ENCODE results near the gene KCTD10. TPM values are rescaled to one million over a fixed set of nuclear protein-coding genes. Genes with fewer than 3 reads are reported as not detected.

The KCTD10 gene
- total RNA-seq, result 58.1 TPM

GRCh38 chr12:109477185-109477962 lies at the start of gene KCTD10, which contains the start of gene UBE3B:
Gene KCTD10 (minus strand): TSS chr12:109477300. CDS start chr12:109477262, 38 bp downstream.
Gene UBE3B (plus strand): TSS chr12:109477634. CDS start chr12:109483552, 5,918 bp downstream.
- DNase-seq (ENCODE audit: low spot score), result peak; percentile 87

GRCh38 chr12:109525279-109525585 lies 48.1 kb upstream of the KCTD10 start:
- no peak for DNase-seq (ENCODE audit: low spot score)

- no peak for DNase-seq (ENCODE audit: low spot score)
Measured at GRCh38 chr12:109524466-109525278, 47.6 kb upstream of the KCTD10 start.

GRCh38 chr12:109523504-109523903 lies 46.4 kb upstream of the KCTD10 start:
- DNase-seq (ENCODE audit: low spot score), result no peak

GRCh38 chr12:109523071-109523470 lies 46.0 kb upstream of the KCTD10 start:
- no peak for DNase-seq (ENCODE audit: low spot score)

- no peak for DNase-seq (ENCODE audit: low spot score)
Measured at GRCh38 chr12:109521831-109522230, 44.7 kb upstream of the KCTD10 start.

- no peak for DNase-seq (ENCODE audit: low spot score)
Measured at GRCh38 chr12:109519787-109520186, 42.7 kb upstream of the KCTD10 start.

- DNase-seq (ENCODE audit: low spot score), result peak; percentile 71
Measured at GRCh38 chr12:109518820-109519665, 41.9 kb upstream of the KCTD10 start.

- DNase-seq (ENCODE audit: low spot score), result no peak
Measured at GRCh38 chr12:109517619-109518018, 40.5 kb upstream of the KCTD10 start.

- DNase-seq (ENCODE audit: low spot score), result no peak
Measured at GRCh38 chr12:109513977-109514376, 36.9 kb upstream of the KCTD10 start.

- DNase-seq (ENCODE audit: low spot score), result no peak
Measured at GRCh38 chr12:109513051-109513450, 36.0 kb upstream of the KCTD10 start.

- DNase-seq (ENCODE audit: low spot score), result no peak
Measured at GRCh38 chr12:109512608-109513007, 35.5 kb upstream of the KCTD10 start.

- no peak for DNase-seq (ENCODE audit: low spot score)
Measured at GRCh38 chr12:109510196-109510595, 33.1 kb upstream of the KCTD10 start.

- no peak for DNase-seq (ENCODE audit: low spot score)
Measured at GRCh38 chr12:109504068-109504467, 27.0 kb upstream of the KCTD10 start.

- no peak for DNase-seq (ENCODE audit: low spot score)
Measured at GRCh38 chr12:109503611-109504010, 26.5 kb upstream of the KCTD10 start.

- DNase-seq (ENCODE audit: low spot score), result no peak
Measured at GRCh38 chr12:109502332-109502731, 25.2 kb upstream of the KCTD10 start.

GRCh38 chr12:109501299-109501698 lies 24.2 kb upstream of the KCTD10 start:
- DNase-seq (ENCODE audit: low spot score), result no peak

GRCh38 chr12:109500406-109501185 lies 23.5 kb upstream of the KCTD10 start:
- DNase-seq (ENCODE audit: low spot score), result no peak

- no peak for DNase-seq (ENCODE audit: low spot score)
Measured at GRCh38 chr12:109497675-109498074, 20.6 kb upstream of the KCTD10 start.

- no peak for DNase-seq (ENCODE audit: low spot score)
Measured at GRCh38 chr12:109496306-109496705, 19.2 kb upstream of the KCTD10 start.

- DNase-seq (ENCODE audit: low spot score), result no peak
Measured at GRCh38 chr12:109495012-109495411, 17.9 kb upstream of the KCTD10 start.
